NCI-H1092 treated with DMSO at 0.1 percent for 48 hours (cell line): ENCODE data around the gene KIF20B.

Experiments
- DNase-seq: peaks from one replicate; lab custom pipeline; 2025; lab: John Stamatoyannopoulos, UW

KIF20B gene, protein sequence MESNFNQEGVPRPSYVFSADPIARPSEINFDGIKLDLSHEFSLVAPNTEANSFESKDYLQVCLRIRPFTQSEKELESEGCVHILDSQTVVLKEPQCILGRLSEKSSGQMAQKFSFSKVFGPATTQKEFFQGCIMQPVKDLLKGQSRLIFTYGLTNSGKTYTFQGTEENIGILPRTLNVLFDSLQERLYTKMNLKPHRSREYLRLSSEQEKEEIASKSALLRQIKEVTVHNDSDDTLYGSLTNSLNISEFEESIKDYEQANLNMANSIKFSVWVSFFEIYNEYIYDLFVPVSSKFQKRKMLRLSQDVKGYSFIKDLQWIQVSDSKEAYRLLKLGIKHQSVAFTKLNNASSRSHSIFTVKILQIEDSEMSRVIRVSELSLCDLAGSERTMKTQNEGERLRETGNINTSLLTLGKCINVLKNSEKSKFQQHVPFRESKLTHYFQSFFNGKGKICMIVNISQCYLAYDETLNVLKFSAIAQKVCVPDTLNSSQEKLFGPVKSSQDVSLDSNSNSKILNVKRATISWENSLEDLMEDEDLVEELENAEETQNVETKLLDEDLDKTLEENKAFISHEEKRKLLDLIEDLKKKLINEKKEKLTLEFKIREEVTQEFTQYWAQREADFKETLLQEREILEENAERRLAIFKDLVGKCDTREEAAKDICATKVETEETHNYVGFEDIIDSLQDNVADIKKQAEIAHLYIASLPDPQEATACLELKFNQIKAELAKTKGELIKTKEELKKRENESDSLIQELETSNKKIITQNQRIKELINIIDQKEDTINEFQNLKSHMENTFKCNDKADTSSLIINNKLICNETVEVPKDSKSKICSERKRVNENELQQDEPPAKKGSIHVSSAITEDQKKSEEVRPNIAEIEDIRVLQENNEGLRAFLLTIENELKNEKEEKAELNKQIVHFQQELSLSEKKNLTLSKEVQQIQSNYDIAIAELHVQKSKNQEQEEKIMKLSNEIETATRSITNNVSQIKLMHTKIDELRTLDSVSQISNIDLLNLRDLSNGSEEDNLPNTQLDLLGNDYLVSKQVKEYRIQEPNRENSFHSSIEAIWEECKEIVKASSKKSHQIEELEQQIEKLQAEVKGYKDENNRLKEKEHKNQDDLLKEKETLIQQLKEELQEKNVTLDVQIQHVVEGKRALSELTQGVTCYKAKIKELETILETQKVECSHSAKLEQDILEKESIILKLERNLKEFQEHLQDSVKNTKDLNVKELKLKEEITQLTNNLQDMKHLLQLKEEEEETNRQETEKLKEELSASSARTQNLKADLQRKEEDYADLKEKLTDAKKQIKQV (N-terminal part only)

DNA sequence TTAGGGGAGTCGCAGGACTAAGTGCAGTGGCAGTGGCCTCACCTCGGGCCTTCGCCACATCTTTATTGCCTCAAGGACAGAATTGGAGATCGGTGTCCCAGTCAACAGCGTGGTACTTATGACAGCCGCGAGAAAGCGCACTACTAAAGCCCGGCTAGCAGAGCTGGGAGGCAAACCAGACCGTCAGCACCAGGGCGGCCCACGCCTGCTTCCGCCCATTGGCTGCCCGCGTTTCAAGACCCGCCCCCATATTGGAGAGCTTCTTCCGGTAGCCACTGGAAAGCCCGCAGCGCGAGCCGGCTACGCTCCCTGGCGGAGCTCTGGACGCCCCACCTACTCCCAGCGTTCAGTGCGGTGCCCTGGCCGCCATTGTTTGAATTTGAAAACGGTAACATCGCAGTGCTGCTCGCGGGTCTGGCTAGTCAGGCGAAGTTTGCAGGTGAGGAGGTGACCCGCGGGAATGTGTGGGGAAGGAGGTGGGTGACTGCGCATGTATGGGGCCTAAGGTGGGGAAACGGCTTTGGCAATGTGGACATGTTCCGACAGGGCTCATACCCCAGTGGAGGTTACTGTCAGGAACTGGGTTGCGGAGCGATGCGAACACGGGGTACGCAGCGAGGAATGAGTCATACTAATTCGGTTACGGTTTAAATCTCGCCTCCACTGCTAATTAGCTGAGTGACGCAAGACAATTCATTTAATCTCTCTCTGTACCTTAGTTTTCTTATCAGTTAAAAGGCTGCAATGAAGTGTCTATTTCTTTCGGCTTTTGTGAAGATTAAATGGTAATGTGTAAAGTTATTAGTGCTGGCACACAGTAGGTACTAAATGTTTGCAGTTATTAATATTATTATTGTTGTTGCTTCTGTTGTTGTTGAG is at the start of gene KIF20B:
Gene KIF20B, plus strand, starts transcription at position 349 of the 879 bp plus-strand sequence. CDS start 3,705 bp downstream, outside the sequence.
- peak; percentile 94 for DNase-seq

DNA sequence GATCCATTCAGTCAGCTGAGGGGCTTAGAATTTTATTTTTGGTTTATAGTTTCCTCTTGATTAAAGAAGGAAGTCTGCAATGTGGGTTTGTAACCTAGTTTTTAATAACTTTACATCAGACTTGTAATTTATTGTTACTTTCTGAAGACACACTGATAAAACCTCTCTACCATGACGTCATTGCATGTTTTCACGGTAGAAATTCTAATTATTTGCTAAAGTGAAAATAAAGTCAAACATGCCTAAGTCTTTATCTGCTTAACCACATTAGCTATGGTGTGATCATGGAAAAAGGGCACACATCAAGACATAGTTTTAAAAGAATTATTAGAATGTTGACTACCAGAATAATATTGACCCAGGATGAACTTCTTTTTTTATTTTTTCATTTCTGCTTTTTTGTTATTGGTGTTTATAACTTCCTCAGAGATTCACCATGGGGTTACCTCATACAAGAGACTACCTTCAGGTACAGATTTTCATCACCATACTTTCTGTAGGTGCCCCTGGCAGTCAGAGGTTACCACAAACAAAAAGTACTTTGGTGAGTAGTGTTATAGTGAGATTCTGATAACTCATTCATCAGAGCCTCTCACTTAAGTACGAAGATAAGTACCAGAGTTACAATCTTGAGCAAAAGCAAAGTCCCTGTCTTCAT is 49.3 kb upstream of the KIF20B start:
- no peak for DNase-seq

DNA sequence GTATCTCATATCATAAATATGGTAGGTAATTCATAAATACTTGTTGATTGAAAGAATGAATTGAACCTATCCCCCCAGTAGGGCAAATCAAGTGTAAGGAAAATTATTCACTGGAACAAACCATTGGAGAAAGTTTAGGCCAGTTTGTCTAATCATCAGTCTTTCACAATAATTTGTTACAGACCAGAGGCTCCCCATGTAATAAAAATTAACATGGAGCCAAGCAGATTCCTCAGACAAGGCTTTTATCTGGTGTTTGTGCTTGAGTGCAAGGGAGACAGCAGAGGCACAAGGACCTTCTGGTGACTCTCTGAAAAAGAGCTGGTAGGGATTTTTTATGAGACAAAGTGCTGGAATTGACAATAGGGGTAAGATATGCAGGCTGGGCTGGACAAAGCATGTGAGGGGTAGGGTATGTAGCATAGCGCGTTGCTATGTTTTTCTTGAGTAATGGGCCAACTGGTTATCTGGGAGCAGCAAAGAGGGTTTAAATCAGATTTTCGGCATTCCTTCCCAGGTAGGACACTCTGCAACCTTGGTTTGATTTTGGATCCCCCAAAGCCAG is 48.5 kb upstream of the KIF20B start:
- no peak for DNase-seq

DNA sequence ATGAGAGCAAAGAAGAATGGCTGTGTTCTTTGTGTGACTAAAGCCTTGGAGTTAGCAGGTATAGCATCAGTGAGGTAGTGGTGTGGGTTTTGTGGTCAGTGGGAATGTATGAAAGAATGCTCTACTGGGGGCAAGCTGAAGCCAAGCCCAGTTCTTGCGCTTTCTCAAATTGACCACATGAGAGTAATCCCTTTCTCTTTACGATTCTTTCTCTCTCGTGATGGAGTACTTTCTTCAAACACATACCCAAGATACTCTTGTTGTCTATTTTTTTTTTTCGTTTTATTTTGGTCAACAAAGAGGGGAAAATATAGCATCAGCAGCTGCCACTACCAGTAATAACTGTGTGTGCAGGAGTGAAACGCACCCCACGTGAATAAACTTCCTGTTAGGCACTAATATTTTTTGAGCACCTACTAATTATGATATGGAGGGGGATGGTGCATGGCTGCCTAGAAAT is 48.0 kb upstream of the KIF20B start:
- DNase-seq = no peak

DNA sequence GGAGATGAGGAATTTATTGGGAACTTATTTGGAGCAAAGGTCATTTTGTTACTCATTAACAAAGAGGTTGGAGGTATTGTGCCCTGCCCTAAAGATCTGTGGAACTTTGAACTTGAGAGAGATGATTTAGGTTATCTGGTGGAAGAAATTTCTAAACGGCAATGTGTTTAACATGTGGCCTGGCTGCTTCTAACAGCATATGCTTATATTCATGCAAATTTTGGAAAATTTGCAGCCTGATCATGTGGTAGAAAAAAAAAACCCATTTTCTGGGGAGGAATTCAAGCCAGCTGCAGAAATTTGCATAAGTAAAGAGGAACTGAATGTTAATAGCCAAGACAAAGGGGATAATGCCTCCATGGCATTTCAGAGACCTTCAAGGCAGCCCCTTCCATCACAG is 45.7 kb upstream of the KIF20B start:
- no peak for DNase-seq

DNA sequence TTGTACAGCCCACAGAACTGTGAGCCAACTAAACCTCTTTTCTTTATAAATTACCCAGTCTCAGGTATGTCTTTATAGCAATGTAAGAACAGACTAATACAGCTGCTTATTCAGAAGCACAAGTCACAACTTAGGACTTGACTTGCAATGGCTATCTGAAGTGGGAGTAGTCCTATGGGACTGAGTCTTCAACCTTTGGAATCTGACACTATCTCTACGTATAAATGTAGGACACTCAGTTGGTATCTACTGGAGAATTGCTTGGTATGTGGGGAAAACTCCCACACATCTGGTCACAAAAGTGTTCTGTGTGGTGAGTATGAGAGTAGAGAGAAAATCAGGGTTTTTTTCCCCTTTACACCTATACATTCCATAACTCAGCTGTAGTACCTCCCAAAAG is 44.1 kb upstream of the KIF20B start:
- DNase-seq = no peak

DNA sequence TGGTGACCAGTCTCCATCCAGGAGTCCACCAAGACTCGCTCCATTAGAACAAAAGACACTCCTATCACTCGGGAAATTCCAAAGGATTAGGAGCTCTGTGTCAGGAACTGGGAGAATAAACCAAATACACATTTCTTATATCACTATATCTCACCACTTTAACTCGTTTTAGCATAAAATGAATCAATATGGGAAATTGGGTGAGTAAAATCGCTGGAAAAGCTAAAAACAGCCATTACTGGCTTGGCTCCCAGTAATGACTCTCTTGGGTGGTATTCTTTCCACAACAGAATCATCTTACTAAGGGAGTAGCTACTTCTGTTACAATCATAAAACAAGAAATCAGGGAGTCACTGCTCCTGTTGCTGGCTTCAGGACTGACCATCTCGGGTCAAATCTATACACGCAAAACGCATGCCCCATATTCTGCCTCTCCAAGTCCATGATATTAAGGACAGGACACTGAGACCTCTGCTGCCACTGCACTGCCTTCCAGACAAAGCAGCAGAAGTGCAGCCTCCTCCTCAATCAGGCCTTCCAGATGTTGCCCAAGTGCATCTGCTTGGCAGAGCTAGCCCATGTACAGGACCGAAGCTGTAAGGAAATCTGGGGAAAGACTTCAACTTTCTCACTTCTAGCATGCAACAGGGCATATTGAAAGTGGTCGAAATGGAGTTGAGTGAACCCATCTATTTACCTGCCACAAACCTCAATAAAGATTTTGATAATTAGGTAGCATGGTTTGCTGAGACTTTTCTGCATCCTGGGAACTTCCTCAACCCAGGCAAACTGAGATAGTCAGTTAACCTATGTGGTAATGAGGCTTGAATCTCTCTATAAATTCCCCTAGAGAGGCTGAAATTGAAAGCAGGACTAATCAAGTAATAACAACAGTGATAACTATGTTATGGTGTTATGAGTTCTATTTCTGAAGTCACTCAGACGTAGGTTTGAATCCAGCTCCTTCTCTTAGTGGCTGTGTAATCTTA is 42.0 kb upstream of the KIF20B start:
- no peak for DNase-seq

DNA sequence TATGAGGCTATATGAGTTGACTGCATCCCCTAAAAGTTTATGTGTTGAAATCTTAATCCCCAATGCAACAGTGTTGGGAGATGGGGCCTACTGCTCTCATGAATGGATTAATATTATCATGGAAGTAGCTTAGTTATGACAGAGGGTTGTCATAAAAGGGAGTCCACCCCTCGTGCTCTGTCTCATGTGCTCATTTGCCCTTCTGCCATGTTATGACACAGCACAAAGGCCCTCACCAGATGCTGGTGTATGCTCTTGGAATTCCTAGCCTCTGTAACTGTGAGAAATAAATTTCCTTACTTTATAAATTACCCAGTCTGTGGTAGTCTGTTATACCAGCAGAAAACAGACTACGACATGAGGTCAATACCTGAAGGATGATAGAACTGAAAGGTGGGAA is 38.8 kb upstream of the KIF20B start:
- DNase-seq = no peak

DNA sequence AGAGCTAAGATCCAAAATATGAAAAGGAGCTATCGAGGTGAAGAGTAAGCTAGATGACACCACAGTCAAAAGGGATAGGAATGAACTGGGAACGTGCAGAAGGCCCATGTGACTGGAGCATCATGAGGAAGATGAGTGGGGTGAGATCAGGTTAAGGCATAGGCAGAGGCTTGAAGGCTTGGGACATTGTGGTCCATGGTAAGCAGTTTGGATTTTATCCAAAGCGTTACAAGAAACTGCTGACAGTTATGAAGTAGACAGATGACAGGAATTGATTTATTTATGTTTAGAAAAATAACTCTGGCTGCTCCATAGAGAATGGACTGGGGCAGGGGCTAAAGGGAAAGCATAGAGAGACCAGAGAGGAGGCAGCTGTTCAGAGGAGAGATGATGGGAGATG is 38.2 kb upstream of the KIF20B start:
- no peak for DNase-seq

DNA sequence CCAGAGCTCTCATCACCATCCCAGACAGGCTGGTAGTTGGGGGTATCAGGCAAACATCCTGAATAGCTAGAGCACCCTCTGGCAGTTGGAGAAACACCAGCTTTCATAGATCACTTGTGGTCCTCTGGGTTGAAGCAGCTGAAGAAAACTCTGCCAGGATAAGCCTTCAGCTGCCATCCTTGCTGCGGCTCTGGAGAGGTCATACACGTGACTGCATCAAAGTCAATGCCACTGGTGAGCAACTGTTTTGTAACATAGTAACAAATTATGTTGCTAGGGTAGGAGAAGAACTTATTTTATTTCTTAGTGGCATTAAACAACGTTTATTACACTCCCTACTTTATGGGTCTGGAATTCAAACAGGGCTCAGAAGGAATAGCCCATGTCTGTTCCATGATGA is 37.2 kb upstream of the KIF20B start:
- DNase-seq = no peak

DNA sequence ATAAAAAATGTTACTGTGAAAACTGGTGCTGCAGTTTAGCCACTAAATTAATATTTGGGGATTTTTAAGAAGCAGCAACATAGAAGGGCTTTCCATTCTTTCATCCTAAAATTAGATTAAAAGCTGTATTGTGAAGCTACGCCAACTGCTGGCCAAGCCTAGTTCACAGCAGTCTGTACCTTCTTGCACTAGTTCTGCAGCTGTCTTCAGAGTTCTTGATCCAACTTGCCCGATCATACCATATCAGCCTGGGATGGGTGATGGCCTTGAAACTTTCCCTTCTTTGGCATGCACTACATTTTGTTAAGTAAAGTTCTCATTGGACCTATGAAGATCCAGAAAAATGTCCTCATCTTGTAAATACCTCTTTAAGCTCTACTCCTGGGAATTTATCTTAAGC is 36.1 kb upstream of the KIF20B start:
- no peak for DNase-seq

DNA sequence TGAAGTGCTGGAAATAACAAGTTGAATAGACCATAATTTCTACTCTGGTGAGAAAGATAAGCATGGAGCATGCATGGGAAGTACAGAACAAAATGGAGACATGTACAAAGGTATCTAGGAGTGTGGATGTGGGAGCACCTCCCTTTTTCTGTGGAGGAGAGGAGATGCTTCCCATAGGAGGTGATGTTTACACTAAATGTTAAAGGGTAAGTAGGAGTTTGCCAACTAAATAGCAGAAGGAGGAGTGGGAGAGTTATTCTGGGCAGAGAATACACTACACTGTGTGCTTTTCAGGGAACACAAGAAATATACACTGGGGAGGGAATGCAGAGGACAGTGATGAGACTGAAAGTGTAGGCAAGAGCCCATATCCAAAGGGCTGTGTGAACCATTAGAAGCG is 35.3 kb upstream of the KIF20B start:
- no peak for DNase-seq

DNA sequence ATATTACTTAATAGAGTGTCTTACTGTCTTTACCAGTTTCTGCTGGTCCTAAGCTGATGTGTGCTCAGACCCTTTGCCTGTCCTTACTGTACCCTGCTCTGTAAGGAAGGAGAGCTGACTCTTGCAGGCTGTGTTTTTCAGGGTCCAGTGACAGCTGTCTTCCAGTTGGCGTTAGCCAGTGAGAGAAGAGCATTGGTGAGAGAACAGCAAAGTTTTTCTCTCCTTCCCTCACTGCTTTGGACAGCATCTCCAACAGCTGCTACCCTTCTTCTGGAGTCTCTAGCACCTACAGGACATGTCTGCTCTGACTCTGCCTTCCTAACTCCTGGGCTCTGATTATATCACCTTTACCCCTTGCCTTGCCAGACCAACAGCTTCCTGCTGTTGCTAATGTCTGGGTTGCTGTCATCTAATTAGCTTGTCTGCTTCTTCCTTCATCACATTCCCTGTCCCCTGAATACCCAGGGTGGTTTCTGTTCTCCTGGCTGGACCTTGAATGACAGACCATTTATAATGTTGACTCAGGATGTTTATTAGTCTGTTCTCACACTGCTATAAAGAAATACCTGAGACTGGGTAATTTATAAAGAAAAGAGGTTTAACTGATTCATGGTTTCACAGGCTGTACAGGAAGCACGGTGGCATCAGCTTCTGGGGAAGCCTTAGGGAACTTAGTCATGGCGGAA is 32.9 kb upstream of the KIF20B start:
- DNase-seq = no peak

DNA sequence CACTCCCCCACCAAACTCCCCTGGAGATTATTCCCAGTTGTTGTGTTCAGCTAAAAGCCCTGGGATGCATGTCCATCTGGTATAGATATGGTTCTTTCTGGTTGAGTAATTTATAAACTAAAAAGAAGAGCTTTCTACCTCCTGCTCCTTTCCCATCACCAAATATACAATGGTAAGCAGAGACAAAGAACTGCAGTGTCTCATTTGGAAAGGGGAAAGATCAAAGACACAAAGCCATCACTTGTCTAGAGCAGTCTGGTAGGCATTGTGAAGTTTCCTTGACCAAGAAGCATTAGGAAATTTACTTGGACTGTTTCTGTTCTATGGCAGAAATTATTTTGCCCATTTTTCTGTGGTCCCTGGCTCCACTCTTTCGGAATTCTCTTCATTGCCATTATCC is 31.4 kb upstream of the KIF20B start:
- DNase-seq = no peak

DNA sequence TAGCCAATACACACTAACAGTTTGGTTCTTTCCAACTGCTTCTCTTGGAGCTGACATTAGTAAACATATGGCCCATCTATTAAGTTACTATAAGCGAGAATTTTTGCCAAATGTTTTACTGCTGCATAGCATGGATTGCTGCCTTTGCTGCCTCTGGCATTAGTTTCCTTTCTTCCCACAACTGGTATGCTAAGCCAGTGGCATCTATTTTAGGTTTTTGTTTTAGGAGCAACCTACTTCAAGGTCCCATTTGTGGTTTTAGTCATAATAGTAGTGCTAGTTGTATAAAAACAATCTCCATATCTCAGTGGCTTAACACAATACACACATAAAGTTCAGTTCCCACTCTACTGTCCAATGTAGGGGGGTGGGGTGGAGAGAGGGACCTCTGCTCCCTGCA is 30.5 kb upstream of the KIF20B start:
- no peak for DNase-seq

DNA sequence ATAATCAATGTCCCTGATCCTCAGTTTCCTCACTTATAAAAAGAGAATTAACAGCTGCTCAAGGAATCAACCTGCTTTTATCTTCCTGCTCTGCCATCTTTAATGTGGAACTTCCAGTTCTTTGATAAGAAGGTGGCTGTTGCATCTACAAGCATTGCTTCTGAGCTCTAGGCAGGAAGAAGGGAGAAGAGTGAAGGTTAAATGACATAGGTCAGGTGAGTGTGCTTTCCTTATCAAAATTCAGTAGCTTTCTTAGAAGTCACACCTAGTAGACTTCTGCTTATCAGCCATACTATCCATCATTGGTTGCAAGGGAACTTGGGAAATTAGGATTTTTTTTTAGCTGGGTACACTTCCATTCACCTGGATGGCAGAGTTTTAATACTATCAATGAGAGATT is 24.0 kb upstream of the KIF20B start:
- DNase-seq = no peak

DNA sequence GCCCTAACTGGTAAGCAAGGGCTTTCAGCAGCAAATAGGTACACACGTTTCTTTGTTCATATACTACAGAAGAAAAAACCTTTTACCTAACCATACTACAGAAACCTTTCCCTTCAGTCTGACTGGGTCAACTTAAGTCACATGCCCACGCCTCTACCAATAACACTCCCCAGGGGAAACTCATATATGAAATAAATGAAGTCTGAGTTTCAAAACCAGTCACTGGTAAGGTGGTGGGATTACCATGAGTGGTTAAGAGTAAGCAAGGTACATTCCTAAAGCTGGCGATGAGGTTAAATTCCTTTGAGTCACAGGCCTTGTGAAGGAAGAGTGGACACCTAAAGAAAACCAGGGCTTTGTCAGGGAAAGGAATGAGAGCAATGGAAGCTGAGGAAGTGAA is 21.4 kb upstream of the KIF20B start:
- DNase-seq = no peak

DNA sequence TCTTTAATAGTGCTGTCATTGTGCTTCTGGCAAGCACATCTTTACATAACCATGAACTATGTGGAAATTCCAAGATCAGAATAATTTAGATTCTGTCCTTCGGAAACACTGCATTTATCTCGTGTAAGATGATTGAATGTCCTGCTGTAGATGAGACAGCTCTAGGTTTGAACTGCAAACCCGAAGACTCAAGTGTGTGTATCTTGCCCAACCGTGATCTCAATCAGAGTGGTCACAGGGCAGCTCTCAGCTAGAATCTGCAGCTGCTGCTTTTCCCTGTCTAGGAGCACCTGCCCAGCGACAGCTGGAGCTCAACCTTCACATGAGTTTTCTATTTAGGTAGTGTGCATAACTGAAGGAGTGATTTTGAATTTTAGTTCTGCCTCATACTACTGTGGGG is 17.5 kb upstream of the KIF20B start:
- no peak for DNase-seq

DNA sequence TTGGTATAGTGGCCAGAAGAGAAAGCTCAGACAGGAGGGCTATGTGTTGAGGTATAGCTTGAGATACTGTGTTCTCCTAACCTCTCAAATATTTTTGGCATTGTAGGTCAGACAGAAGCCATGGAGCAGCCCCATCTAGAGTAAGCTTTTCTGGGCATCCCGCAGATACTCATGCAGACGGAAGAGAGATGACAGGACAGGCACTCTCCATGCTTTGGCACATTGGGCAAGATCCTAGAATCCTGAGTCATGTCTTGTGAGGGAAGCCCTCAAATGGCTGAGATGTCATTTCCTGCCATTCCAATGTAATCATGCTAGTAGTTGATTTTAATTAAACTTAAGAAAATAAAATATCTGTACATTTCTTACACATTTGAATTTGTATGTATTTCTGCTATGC is 16.8 kb upstream of the KIF20B start:
- DNase-seq = no peak
